Keratinocyte (primary cell): ENCODE data around the gene MAP1LC3B. TPM values are rescaled to one million over a fixed set of nuclear protein-coding genes. Genes with fewer than 3 reads are reported as not detected.
A peak's percentile ranks its signal among the peaks of the same experiment; 100 is the strongest.

Source experiments
- DNase-seq: peaks from one replicate; pipeline ENCODE4 v3.0.0-alpha.2; 2011; ENCODE audit warnings: low read depth, missing footprints, low spot score
- FAIRE-seq: peaks from 2 replicates; lab custom pipeline; 2011; peaks lifted over from hg19 to GRCh38; lab: Jason Lieb, UNC
- H2AFZ ChIP-seq: 2 replicates; pipeline ENCODE4 v1.6.0; 2012; ENCODE audit warnings: low read length, control low read depth, inconsistent platforms; ENCODE audit not compliant: control insufficient read depth
- H3K27ac ChIP-seq: 2 replicates; pipeline ENCODE4 v1.5.1; 2011; ENCODE audit warnings: low read length; ENCODE audit not compliant: control insufficient read depth, insufficient read depth
- H3K27me3 ChIP-seq: 3 replicates; pipeline ENCODE4 v1.6.0; 2011; ENCODE audit warnings: low read length; ENCODE audit not compliant: control insufficient read depth, insufficient read depth; ENCODE audit errors: extremely low read depth
- H3K36me3 ChIP-seq, 2 experiments: 2 replicates in 1 of 2; 3 replicates in 1 of 2; pipeline ENCODE4 v1.5.1; 2011; ENCODE audit warnings: low read length in 2 of 2, mild to moderate bottlenecking in 1 of 2; ENCODE audit not compliant: control insufficient read depth in 2 of 2, insufficient read depth in 2 of 2; ENCODE audit errors: extremely low read depth in 1 of 2
- H3K4me1 ChIP-seq: 3 replicates; pipeline ENCODE4 v1.5.1; 2011; ENCODE audit warnings: low read length; ENCODE audit not compliant: control insufficient read depth, insufficient read depth; ENCODE audit errors: extremely low read depth
- H3K4me2 ChIP-seq: 3 replicates; pipeline ENCODE4 v1.6.0; 2011; ENCODE audit warnings: low read depth, low read length; ENCODE audit not compliant: control insufficient read depth, insufficient read depth; ENCODE audit errors: extremely low read depth
- H3K4me3 ChIP-seq, 3 experiments: fragments of 200-600 bp in 1 of 3; sonication (generic) in 1 of 3; 2 replicates in 2 of 3; 3 replicates in 1 of 3; pipeline ENCODE4 v1.5.1; 2011 to 2016; ENCODE audit warnings: low read length in 3 of 3, mild to moderate bottlenecking in 3 of 3, control low read depth in 2 of 3, inconsistent platforms in 1 of 3, low read depth in 1 of 3, mixed read lengths in 1 of 3, mixed run types in 1 of 3, moderate library complexity in 1 of 3; ENCODE audit not compliant: control insufficient read depth in 2 of 3, insufficient read depth in 2 of 3; ENCODE audit errors: extremely low read depth in 1 of 3
- H3K79me2 ChIP-seq: 2 replicates; pipeline ENCODE4 v1.6.0; 2012; ENCODE audit warnings: low read length; ENCODE audit not compliant: control insufficient read depth, insufficient read depth
- H3K9ac ChIP-seq: 3 replicates; pipeline ENCODE4 v1.6.0; 2011; ENCODE audit warnings: low read length; ENCODE audit not compliant: control insufficient read depth, insufficient read depth; ENCODE audit errors: extremely low read depth
- H3K9me1 ChIP-seq: 3 replicates; pipeline ENCODE4 v1.6.0; 2011; ENCODE audit warnings: low read length; ENCODE audit not compliant: control insufficient read depth, insufficient read depth; ENCODE audit errors: extremely low read depth
- H3K9me3 ChIP-seq: 2 replicates; pipeline ENCODE4 v1.5.1; 2012; ENCODE audit warnings: low read depth, low read length; ENCODE audit not compliant: control insufficient read depth
- H4K20me1 ChIP-seq: 3 replicates; pipeline ENCODE4 v1.6.0; 2011; ENCODE audit warnings: low read length; ENCODE audit not compliant: control insufficient read depth, insufficient read depth; ENCODE audit errors: extremely low read depth
- EZH2 ChIP-seq: IDR thresholded peaks from one replicate; pipeline ENCODE4 v1.6.1; 2012; ENCODE audit warnings: inconsistent platforms, mild to moderate bottlenecking, low read length, moderate library complexity
- dilution Hi-C: fragments of 300-500 bp; cut with MboI; formaldehyde crosslinking; loops from one replicate; pipeline ENCODE4 v1.7.0; 2020; ENCODE audit warnings: low sequenced_read_pairs; ENCODE audit not compliant: extremely low pct_ligation_motif_present
- polyA plus RNA-seq, 5 experiments: library from polyadenylated mRNA; depleted of rRNA in 3 of 5; stranded (reverse) in 3 of 5; stranded (forward) in 1 of 5; unstranded in 1 of 5; fragments of >200 nt; gene quantifications; 1 replicate in 1 of 5; 2 replicates in 3 of 5; 3 replicates in 1 of 5; pipeline versions ENCODE4 v1.2.1 to v1.2.3, GENCODE V29; 2011 to 2012; ENCODE audit warnings: missing spikeins in 2 of 5, low read depth in 1 of 5, low replicate concordance in 1 of 5
- TF ChIP-seq, protein P1 (sequence below), 3 experiments: IDR thresholded peaks in 1 of 3; conservative IDR thresholded peaks in 1 of 3; optimal IDR thresholded peaks in 1 of 3; 2 replicates in 2 of 3; 3 replicates in 1 of 3; pipeline versions ENCODE3 to v1.5.1; 2011; ENCODE audit warnings: low read length in 3 of 3, mild to moderate bottlenecking in 3 of 3, moderate library complexity in 2 of 3, control low read depth in 1 of 3, inconsistent platforms in 1 of 3; ENCODE audit not compliant: insufficient read depth in 2 of 3; ENCODE audit errors: extremely low read depth in 1 of 3

Gene MAP1LC3B
- polyA plus RNA-seq, 1 donor (not counting 4 experiments of a cell fraction or from before 2014, with no cell fraction given) = 50.3 TPM

DNA sequence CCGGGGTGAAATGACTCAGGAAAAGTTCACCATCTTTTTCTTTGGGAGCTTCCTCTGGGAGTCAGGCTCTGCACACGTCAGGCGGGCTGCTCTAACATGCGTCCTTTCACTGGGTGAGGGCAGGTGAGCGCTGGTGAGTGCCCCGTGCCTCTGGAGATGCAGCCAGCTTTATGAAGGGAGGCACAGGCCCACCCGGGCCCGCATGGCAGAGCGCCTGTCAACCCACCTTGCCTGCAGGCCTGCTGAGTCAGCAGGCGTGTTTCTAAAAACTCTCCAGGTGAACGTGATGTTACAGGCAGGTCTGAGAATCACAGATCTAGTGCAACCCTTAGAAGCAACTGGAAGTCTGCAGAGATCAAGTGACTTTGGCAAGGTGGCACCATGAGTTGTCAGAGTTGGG is 18.4 kb downstream of the MAP1LC3B start:
- Histone ChIP-seq H3K9me1 (no peaks in the 10 kb centered on the region), H3K36me3 (peaks cover 14 to 21% of the 10 kb centered on the region in 2 experiments), H3K27ac (no peak overlapping the region), H4K20me1 (no peaks in the 10 kb centered on the region), H3K4me2 (no peak overlapping the region), H3K4me1 (no peaks in the 10 kb centered on the region), H2AFZ (no peak overlapping the region), H3K9ac (no peak overlapping the region), H3K9me3 (no peaks in the 10 kb centered on the region), H3K4me3 (no peak overlapping the region), H3K79me2 (no peaks in the 10 kb centered on the region), H3K27me3 (no peaks in the 10 kb centered on the region)
- TF ChIP-seq, protein P1, sequence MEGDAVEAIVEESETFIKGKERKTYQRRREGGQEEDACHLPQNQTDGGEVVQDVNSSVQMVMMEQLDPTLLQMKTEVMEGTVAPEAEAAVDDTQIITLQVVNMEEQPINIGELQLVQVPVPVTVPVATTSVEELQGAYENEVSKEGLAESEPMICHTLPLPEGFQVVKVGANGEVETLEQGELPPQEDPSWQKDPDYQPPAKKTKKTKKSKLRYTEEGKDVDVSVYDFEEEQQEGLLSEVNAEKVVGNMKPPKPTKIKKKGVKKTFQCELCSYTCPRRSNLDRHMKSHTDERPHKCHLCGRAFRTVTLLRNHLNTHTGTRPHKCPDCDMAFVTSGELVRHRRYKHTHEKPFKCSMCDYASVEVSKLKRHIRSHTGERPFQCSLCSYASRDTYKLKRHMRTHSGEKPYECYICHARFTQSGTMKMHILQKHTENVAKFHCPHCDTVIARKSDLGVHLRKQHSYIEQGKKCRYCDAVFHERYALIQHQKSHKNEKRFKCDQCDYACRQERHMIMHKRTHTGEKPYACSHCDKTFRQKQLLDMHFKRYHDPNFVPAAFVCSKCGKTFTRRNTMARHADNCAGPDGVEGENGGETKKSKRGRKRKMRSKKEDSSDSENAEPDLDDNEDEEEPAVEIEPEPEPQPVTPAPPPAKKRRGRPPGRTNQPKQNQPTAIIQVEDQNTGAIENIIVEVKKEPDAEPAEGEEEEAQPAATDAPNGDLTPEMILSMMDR (optimal IDR thresholded peaks at IDR 0.05 in 1 of 3, IDR thresholded peaks at IDR 0.05 in 1 of 3, conservative IDR thresholded peaks at IDR 0.05 in 1 of 3; ENCODE audit: extremely low read depth in 1 of 3, insufficient read depth in 2 of 3, low read length in 3 of 3) = no peak
- no peak for TF ChIP-seq EZH2
- DNase-seq (no peak), FAIRE-seq (no peak)
- dilution Hi-C loops = no loop called here

DNA sequence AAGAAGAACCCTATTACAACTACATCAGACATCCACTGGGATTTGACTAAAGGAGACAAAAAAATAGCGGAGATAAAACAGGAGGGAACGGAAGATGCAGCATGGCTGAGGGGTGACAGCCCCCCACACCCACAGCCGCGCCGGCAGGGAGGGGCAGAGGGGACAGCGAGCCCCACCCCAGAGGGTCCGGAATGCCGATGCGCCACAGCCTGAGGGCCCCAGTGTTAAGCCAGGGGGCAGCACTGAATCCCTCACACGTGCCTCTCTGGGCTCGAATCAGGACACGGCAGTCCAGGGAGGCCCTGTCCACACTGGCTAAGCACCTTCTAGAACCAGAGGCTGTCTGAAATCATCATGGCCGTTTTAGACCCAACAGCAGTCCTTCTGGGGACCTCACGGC is 18.8 kb downstream of the MAP1LC3B start:
- FAIRE-seq = no peak

More for the DNA sequence above, 18.8 kb downstream of the MAP1LC3B start:
- DNase-seq = no peak
- TF ChIP-seq, protein P1 (optimal IDR thresholded peaks at IDR 0.05 in 1 of 3, IDR thresholded peaks at IDR 0.05 in 1 of 3, conservative IDR thresholded peaks at IDR 0.05 in 1 of 3; ENCODE audit: extremely low read depth in 1 of 3, insufficient read depth in 2 of 3, low read length in 3 of 3) = peak in 1 of 3 experiments; percentile 11
- TF ChIP-seq EZH2 = no peak
- no peak overlapping the region for H3K4me3 ChIP-seq
- H3K79me2 ChIP-seq = no peaks in the 10 kb centered on the region
- H2AFZ ChIP-seq = no peak overlapping the region
- H3K36me3 ChIP-seq = peaks cover 14 to 21% of the 10 kb centered on the region in 2 experiments
- H3K27ac ChIP-seq = no peak overlapping the region
- no peaks in the 10 kb centered on the region for H3K27me3 ChIP-seq
- H4K20me1 ChIP-seq = no peaks in the 10 kb centered on the region
- H3K4me2 ChIP-seq = no peak overlapping the region
- no peak overlapping the region for H3K9ac ChIP-seq
- dilution Hi-C loops = no loop called here
- no peaks in the 10 kb centered on the region for H3K9me3 ChIP-seq
- H3K9me1 ChIP-seq = no peaks in the 10 kb centered on the region
- H3K4me1 ChIP-seq = no peaks in the 10 kb centered on the region
